Activated CD4-positive, alpha-beta T cell treated with anti-CD3 and anti-CD28 coated beads, Interleukin-2, Interleukin-4, amounts not matched to agents 100 ng/mL and 50 ng/mL, durations not matched to agents 16 hours and 8 hours (primary cell): ENCODE results near the gene ADGRB2.

Experiments used
- DNase-seq: peaks from one replicate; pipeline ENCODE4 v3.0.0-alpha.2; 2020; ENCODE audit warnings: low spot score

Gene ADGRB2

GRCh38 chr1:31679091-31679490 lies 85.0 kb downstream of the ADGRB2 start:
- DNase-seq: no peak

GRCh38 chr1:31678681-31679080 lies 85.5 kb downstream of the ADGRB2 start:
- no peak for DNase-seq

GRCh38 chr1:31677949-31678348 lies 86.2 kb downstream of the ADGRB2 start:
- no peak for DNase-seq

- DNase-seq: no peak
These were observed 86.7 kb downstream of the ADGRB2 start for GRCh38 chr1:31677401-31677800.
